IMR-90 (cell line): ENCODE data around the gene EHBP1. TPM values are rescaled to one million over a fixed set of nuclear protein-coding genes. Genes with fewer than 3 reads are reported as not detected.

ENCODE experiments used
- ATAC-seq: fragments of 200-7000 bp; cut with Tn5 transposase; 2 replicates; pipeline ENCODE4 v1.9.1; 2020; ENCODE audit warnings: low read depth, mild to moderate bottlenecking, moderate library complexity
- BruUV-seq: library from RNA; stranded (reverse); fragments of 400-500 nt; replicated peaks from 2 replicates; lab custom pipeline; 2021; lab: Mats Ljungman, UMichigan
- CTCF ChIA-PET: fragments of 300-600 bp; formaldehyde crosslinking; extraction: SDS; loops from one replicate; lab custom pipeline; 2021; ENCODE audit warnings: antibody characterized with exemption; lab: Yijun Ruan, JAX
- POLR2A ChIA-PET: fragments of 300-600 bp; sonication (Branson Sonifier 250); formaldehyde crosslinking; loops from one replicate; lab custom pipeline; 2022; ENCODE audit warnings: antibody characterized with exemption; ENCODE audit not compliant: unreplicated experiment; lab: Charles Lee
- DNase-seq: peaks from one replicate; pipeline ENCODE4 v3.0.0; 2013
- H2AFZ ChIP-seq: replicated peaks from 2 replicates; pipeline ENCODE3; 2013; ENCODE audit warnings: low read length, mild to moderate bottlenecking; ENCODE audit not compliant: poor library complexity
- H2AK5ac ChIP-seq: 2 replicates; pipeline ENCODE4 v1.6.1; 2013; ENCODE audit warnings: low read depth, low read length, inconsistent platforms
- H2AK9ac ChIP-seq: replicated peaks from 2 replicates; pipeline ENCODE3; 2013; ENCODE audit warnings: mild to moderate bottlenecking, low read depth, low read length, moderate library complexity; ENCODE audit not compliant: poor library complexity
- H2BK120ac ChIP-seq: 2 replicates; pipeline ENCODE4 v1.6.1; 2013; ENCODE audit warnings: low read depth, low read length, inconsistent platforms
- H2BK15ac ChIP-seq: 3 replicates; pipeline ENCODE4 v1.6.1; 2013; ENCODE audit warnings: low read depth, low read length, inconsistent platforms
- H2BK20ac ChIP-seq: 2 replicates; pipeline ENCODE4 v1.6.1; 2013; ENCODE audit warnings: low read depth, mild to moderate bottlenecking, inconsistent platforms, low read length, moderate library complexity
- H2BK5ac ChIP-seq: 2 replicates; pipeline ENCODE4 v1.6.1; 2013; ENCODE audit warnings: mild to moderate bottlenecking, low read depth, low read length, inconsistent platforms; ENCODE audit not compliant: poor library complexity, severe bottlenecking
- H3K14ac ChIP-seq: replicated peaks from 2 replicates; pipeline ENCODE4 v1.6.1; 2013; ENCODE audit warnings: low read depth, low read length, inconsistent platforms
- H3K18ac ChIP-seq: 2 replicates; pipeline ENCODE4 v1.6.1; 2013; ENCODE audit warnings: low read depth, low read length, control low read depth
- H3K23ac ChIP-seq: 2 replicates; pipeline ENCODE4 v1.6.1; 2013; ENCODE audit warnings: low read depth, low read length, inconsistent platforms
- H3K27ac ChIP-seq: 2 replicates; pipeline ENCODE4 v1.5.1; 2013; ENCODE audit warnings: mild to moderate bottlenecking, control low read depth, low read length; ENCODE audit not compliant: insufficient read depth
- H3K27me3 ChIP-seq: 2 replicates; pipeline ENCODE4 v1.6.1; 2013; ENCODE audit warnings: low read length; ENCODE audit not compliant: control insufficient read depth, insufficient read depth
- H3K36me3 ChIP-seq: 2 replicates; pipeline ENCODE4 v1.6.1; 2013; ENCODE audit warnings: low read length, mixed read lengths; ENCODE audit not compliant: control insufficient read depth, insufficient read depth
- H3K4ac ChIP-seq: 2 replicates; pipeline ENCODE4 v1.6.1; 2013; ENCODE audit warnings: low read depth, low read length, inconsistent platforms
- H3K4me1 ChIP-seq: 2 replicates; pipeline ENCODE4 v1.6.1; 2013; ENCODE audit warnings: low read length, mixed read lengths; ENCODE audit not compliant: control insufficient read depth, insufficient read depth
- H3K4me2 ChIP-seq: 2 replicates; pipeline ENCODE4 v1.6.1; 2013; ENCODE audit warnings: low read depth, mild to moderate bottlenecking, control low read depth, low read length, moderate library complexity
- H3K4me3 ChIP-seq: 2 replicates; pipeline ENCODE4 v1.5.1; 2013; ENCODE audit warnings: low read depth, mild to moderate bottlenecking, control low read depth, low read length, moderate library complexity; ENCODE audit not compliant: insufficient read depth
- H3K56ac ChIP-seq: 2 replicates; pipeline ENCODE4 v1.6.1; 2013; ENCODE audit warnings: low read length, inconsistent platforms; ENCODE audit not compliant: insufficient read depth; ENCODE audit errors: extremely low read depth
- H3K79me1 ChIP-seq, 2 experiments: 2 replicates each; pipeline ENCODE4 v1.6.1; 2013; ENCODE audit warnings: low read length in 2 of 2, inconsistent platforms in 1 of 2, low read depth in 1 of 2
- H3K9ac ChIP-seq: 2 replicates; pipeline ENCODE4 v1.6.1; 2013; ENCODE audit warnings: low read depth, low read length, control low read depth
- H3K9me1 ChIP-seq: 2 replicates; pipeline ENCODE4 v1.6.1; 2013; ENCODE audit warnings: low read length, inconsistent platforms; ENCODE audit not compliant: insufficient read depth
- H3K9me3 ChIP-seq: 2 replicates; pipeline ENCODE4 v1.6.1; 2013; ENCODE audit warnings: low read length; ENCODE audit not compliant: control insufficient read depth, insufficient read depth
- H4K20me1 ChIP-seq: 2 replicates; pipeline ENCODE4 v1.6.1; 2013; ENCODE audit warnings: low read length, inconsistent platforms; ENCODE audit not compliant: insufficient read depth
- H4K5ac ChIP-seq: 2 replicates; pipeline ENCODE4 v1.6.1; 2013; ENCODE audit warnings: mild to moderate bottlenecking, low read depth, low read length, control low read depth
- H4K8ac ChIP-seq, 2 experiments: 2 replicates each; pipeline ENCODE4 v1.6.1; 2013; ENCODE audit warnings: low read depth in 2 of 2, low read length in 2 of 2, control low read depth in 1 of 2, inconsistent platforms in 1 of 2
- H4K91ac ChIP-seq: 2 replicates; pipeline ENCODE4 v1.6.1; 2013; ENCODE audit warnings: low read depth, low read length, inconsistent platforms; ENCODE audit not compliant: insufficient read depth
- MAZ ChIP-seq: IDR thresholded peaks from 2 replicates; pipeline ENCODE4 v1.6.1; 2012; ENCODE audit warnings: low read depth, mild to moderate bottlenecking, low read length, improper control_type of control experiment, moderate library complexity, borderline replicate concordance
- WGBS, 2 experiments: methylation state at CpG; one replicate each; pipeline versions ENCODE4 v1.1.5 to v1.1.7; 2013; ENCODE audit warnings: missing lambda C conversion rate in 2 of 2; ENCODE audit not compliant: insufficient read length in 1 of 2; ENCODE audit errors: extremely low coverage in 2 of 2; 5-methylcytosine and 5-hydroxymethylcytosine counted together
- dilution Hi-C: fragments of 300-500 bp; cut with HindIII; formaldehyde crosslinking; loops from one replicate; pipeline ENCODE4 v1.14.3; 2018; ENCODE audit warnings: low sequenced_read_pairs; ENCODE audit not compliant: unreplicated experiment
- in situ Hi-C: fragments of 300-500 bp; cut with MboI; formaldehyde crosslinking; loops from 3 replicates; pipeline ENCODE4 v1.14.3; 2019; ENCODE audit warnings: low sequenced_read_pairs, inconsistent platforms, mixed read lengths
- intact Hi-C: fragments of 100-400 bp; cut with micrococcal nuclease; formaldehyde crosslinking; loops from 2 replicates; pipeline ENCODE4 v1.10.0; 2022
- polyA plus RNA-seq, 3 experiments: library from polyadenylated mRNA; depleted of rRNA; stranded (reverse); fragments of >200 nt; gene quantifications; 2 replicates each; pipeline ENCODE4 v1.2.3, GENCODE V29; 2012; ENCODE audit warnings: low replicate concordance in 1 of 3
- total RNA-seq: library from RNA; depleted of rRNA; stranded (reverse); fragments of >200 nt; gene quantifications from 2 replicates; pipeline ENCODE4 v1.2.3, GENCODE V29; 2012

EHBP1 gene
- total and polyA plus RNA-seq, 2 of the 4 experiments (the other 2 are of a cell fraction) = 28.3 to 44.4 TPM

GRCh38 chr2:63040586-63040985 lies 335.1 kb downstream of the EHBP1 start:
- Histone ChIP-seq H3K27ac (no peak overlapping the region), H2BK20ac (no peak overlapping the region), H4K91ac (no peak overlapping the region), H4K20me1 (no peaks in the 10 kb centered on the region), H2AFZ (no peak overlapping the region), H3K4me1 (no peaks in the 10 kb centered on the region), H3K27me3 (no peaks in the 10 kb centered on the region), H3K4me2 (no peak overlapping the region), H3K79me1 (no peaks in the 10 kb centered on the region), H2AK9ac (no peak overlapping the region), H4K5ac (no peak overlapping the region), H3K14ac (no peak overlapping the region), H3K9me1 (peaks cover 3% of the 10 kb centered on the region; the same call in 1 of the 2 replicates), H3K18ac (no peak overlapping the region), H3K4me3 (no peak overlapping the region), H2AK5ac (no peak overlapping the region), H2BK120ac (no peak overlapping the region), H3K36me3 (peaks cover 2% of the 10 kb centered on the region), H3K23ac (no peak overlapping the region), H4K8ac (no peak overlapping the region), H3K9me3 (no peaks in the 10 kb centered on the region), H2BK15ac (no peak overlapping the region), H2BK5ac (no peak overlapping the region), H3K4ac (no peak overlapping the region), H3K9ac (no peak overlapping the region), H3K56ac (no peak overlapping the region)
- dilution Hi-C loops (no loop called here), in situ Hi-C loops (loop anchor here (25.0 kb wide), 1 partner anchor 578 kb away; no protein-coding TSS in a partner anchor), intact Hi-C loops (no loop called here)
- WGBS, 2 experiments = no CpG with 5 or more reads among the region's 1 CpG
- CTCF ChIA-PET = no interaction called here
- POLR2A ChIA-PET = no interaction called here
- no peak for ATAC-seq
- TF ChIP-seq MAZ = no peak
- DNase-seq = no peak
- BruUV-seq = no TSS peak
